Midbrain (tissue), 1 donor: ENCODE data around the gene ZNF559.

ENCODE experiments used
- DNase-seq: peaks from one replicate; lab custom pipeline; 2025; lab: John Stamatoyannopoulos, UW

Gene ZNF559

DNA sequence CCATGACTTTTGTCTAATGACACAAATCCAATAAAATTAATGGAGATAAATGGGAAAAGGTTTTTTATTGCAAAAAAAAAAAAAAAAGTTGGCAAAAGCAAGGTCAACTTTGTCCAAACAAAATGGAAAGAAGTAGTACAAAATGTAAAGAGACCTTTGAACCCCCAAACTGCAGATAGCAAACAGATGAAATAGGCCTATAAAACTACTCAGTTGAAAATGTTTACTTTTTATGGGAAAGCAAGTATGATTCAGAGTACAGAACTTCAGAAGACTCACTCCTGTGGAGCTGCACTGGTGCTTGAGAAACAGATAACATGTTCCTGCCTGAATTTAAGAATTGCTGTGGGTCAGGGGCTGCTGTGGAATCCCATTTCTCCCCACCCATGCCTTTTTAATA lies 29.0 kb downstream of the ZNF559 start:
- no peak for DNase-seq

DNA sequence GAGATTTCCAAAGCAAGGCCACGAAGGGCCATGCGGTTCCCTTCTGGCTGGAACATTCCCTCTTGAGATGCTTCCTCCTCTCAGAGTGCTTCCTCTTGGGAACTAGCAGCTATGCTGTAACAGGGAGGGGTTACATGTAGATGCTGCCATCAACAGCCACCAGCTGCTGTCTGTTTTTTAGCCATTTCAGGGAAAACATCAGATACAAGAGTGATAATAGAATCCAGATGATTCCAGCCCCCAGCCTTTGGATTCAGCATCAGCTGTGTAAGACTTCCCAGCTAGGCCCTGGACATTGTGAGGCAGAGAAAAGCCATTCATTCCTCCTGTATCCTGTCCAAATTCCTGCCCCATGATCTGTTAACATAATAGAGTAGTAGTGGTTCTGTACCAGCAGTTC lies 30.7 kb downstream of the ZNF559 start:
- no peak for DNase-seq

GRCh38 chr19:9362905-9363304 lies 38.9 kb downstream of the ZNF559 start, which contains the start of gene ZNF177:
Gene ZNF177 (plus strand): TSS chr19:9363013. CDS start chr19:9378312, 15,299 bp downstream.
- DNase-seq: no peak

DNA sequence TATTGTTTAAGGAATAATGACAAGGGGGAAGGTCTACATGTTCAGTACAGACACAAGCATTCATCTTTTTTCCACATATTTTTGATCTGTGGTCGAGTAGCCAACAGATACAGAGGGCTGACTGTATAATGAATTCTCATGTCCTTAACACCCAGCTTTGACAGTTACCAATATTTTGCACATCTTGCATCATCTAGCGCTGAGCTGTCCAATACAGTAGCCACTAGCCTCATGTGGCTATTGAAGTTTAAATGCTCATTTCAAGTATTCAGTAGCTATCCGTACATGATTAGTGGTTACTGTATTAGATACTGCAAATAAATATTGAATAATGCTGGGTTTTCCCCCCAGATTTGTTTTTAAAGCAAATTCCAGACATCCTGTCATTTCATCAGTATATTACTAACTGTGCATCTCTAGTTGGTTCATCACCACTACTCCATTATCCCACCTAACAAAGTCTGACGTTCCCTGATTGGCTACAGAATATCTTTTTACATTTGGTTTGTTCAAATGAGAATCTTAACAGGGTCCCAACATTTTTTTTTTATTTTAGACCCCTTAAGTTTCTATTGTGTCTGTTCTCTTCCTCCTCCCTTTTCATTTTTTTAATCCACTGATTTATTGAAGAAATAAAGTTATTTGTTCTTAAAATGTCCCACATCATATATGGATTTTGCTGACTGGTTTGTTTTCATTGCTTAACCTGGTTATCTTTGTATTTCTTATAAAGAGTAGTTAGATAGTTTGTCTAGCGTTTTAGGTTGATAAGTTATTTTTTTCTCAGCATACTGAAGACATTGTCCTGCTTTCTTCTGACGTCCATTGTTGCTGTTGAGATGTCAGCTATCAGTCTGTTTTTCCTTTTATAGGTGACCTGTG lies 47.0 kb downstream of the ZNF559 start:
- no peak for DNase-seq

DNA sequence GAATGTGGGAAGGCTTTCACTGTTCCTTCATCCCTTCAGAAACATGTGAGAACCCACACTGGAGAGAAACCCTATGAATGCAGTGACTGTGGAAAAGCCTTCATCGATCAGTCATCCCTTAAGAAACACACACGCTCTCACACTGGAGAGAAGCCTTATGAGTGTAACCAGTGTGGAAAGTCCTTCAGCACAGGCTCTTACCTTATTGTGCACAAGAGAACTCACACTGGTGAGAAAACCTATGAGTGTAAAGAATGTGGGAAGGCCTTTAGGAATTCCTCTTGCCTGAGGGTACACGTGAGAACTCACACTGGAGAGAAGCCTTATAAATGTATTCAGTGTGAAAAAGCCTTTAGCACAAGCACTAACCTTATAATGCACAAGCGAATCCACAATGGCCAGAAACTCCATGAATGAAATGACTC lies 57.4 kb downstream of the ZNF559 start:
- DNase-seq: no peak
